Lower leg skin (tissue), 4 donors: Measurements from ENCODE around the gene MTMR2. TPM values are rescaled to one million over a fixed set of nuclear protein-coding genes. Genes with fewer than 3 reads are reported as not detected.

Experiments used
- DNase-seq, 2 donors: peaks; one replicate each; pipeline ENCODE4 v3.0.0-alpha.2; 2019; ENCODE audit warnings: low spot score in 2 of 2
- H3K4me3 ChIP-seq: fragments of 200-600 bp; sonication (generic); 2 replicates; pipeline ENCODE4 v1.5.1; 2017; ENCODE audit warnings: mild to moderate bottlenecking, low read depth; ENCODE audit not compliant: poor library complexity, severe bottlenecking
- POLR2A ChIP-seq, 2 donors: fragments of 450-650 bp; IDR thresholded peaks; one replicate each; pipeline ENCODE4 v1.6.1; 2016 to 2017; ENCODE audit warnings: antibody characterized with exemption in 2 of 2, mild to moderate bottlenecking in 1 of 2, moderate library complexity in 1 of 2
- WGBS, 2 donors: methylation state at CpG; one replicate each; pipeline ENCODE4 v1.1.5; 2018; 5-methylcytosine and 5-hydroxymethylcytosine counted together
- intact Hi-C: fragments of 100-400 bp; cut with DNase I; formaldehyde crosslinking; loops from one replicate; pipeline ENCODE4 v1.15.0; 2023; ENCODE audit warnings: low total_unique reads
- total RNA-seq, 4 donors: library from RNA; depleted of rRNA; stranded (reverse); fragments of >200 nt; gene quantifications; one replicate each; pipeline ENCODE4 v1.1.0, GENCODE V29; 2016
- TF ChIP-seq, protein P1 (sequence below), 3 donors: fragments of 450-650 bp; IDR thresholded peaks; one replicate each; pipeline ENCODE4 v1.5.1; 2016; ENCODE audit warnings: antibody characterized with exemption in 3 of 3, mild to moderate bottlenecking in 3 of 3, moderate library complexity in 2 of 3

MTMR2 gene
- total RNA-seq, 4 donors from 2014 or later, result 11.1 to 17.4 (median 12.2) TPM

DNA sequence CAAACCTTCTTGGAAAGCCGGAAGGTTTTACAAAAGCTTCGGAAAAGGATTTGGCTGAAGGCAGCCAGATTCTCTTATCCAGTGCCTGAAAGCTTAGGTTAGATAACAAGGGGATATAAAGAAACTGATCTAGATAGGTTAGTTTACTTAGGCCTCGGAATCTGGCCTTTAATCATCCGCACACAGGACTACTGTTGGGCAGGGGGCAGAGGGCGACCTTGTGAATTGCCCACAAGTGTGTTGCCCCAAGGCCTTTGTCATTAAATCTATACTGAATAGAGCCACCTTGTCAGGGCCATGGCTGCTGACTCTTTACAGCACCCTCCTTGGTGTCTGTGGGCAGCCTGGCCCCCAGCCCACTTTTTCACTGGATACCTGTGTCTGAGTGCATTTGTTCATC lies 9.7 kb upstream of the MTMR2 start:
- intact Hi-C loops, result no loop called here
- DNase-seq, result no peak
- WGBS, 2 donors, result 89 to 97% methylated on average over 5 of the region's 5 CpGs

DNA sequence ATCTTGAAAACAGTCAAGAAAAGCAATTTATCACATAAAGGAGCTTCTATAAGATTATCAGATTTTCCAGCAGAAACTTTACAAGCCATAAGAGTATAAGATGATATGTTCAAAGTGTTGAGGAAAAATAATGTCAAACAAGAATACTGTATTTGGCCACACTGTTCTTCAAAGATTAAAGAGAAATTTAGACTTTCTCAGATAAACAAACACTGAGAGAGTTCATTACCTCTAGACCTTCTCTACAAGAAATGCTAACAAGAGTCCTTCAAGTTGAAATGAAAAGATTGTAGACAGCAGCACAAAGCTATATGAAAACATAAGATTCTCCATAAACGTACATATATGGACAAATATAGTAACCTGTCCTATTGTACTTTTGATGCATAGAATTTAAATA lies 8.0 kb upstream of the MTMR2 start:
- TF ChIP-seq, protein P1, sequence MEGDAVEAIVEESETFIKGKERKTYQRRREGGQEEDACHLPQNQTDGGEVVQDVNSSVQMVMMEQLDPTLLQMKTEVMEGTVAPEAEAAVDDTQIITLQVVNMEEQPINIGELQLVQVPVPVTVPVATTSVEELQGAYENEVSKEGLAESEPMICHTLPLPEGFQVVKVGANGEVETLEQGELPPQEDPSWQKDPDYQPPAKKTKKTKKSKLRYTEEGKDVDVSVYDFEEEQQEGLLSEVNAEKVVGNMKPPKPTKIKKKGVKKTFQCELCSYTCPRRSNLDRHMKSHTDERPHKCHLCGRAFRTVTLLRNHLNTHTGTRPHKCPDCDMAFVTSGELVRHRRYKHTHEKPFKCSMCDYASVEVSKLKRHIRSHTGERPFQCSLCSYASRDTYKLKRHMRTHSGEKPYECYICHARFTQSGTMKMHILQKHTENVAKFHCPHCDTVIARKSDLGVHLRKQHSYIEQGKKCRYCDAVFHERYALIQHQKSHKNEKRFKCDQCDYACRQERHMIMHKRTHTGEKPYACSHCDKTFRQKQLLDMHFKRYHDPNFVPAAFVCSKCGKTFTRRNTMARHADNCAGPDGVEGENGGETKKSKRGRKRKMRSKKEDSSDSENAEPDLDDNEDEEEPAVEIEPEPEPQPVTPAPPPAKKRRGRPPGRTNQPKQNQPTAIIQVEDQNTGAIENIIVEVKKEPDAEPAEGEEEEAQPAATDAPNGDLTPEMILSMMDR (IDR thresholded peaks at IDR 0.05), result no peak
- no peak for TF ChIP-seq POLR2A (IDR thresholded peaks at IDR 0.05)
- intact Hi-C loops, result no loop called here
- WGBS, 2 donors, result 82 to 93% methylated on average over 1 of the region's 1 CpG
- H3K4me3 ChIP-seq, result no peak overlapping the region
- no peak for DNase-seq

More for the DNA sequence above, 9.7 kb upstream of the MTMR2 start:
- H3K4me3 ChIP-seq, result no peak overlapping the region
- no peak for TF ChIP-seq POLR2A (IDR thresholded peaks at IDR 0.05)
- TF ChIP-seq, protein P1 (IDR thresholded peaks at IDR 0.05), result no peak

DNA sequence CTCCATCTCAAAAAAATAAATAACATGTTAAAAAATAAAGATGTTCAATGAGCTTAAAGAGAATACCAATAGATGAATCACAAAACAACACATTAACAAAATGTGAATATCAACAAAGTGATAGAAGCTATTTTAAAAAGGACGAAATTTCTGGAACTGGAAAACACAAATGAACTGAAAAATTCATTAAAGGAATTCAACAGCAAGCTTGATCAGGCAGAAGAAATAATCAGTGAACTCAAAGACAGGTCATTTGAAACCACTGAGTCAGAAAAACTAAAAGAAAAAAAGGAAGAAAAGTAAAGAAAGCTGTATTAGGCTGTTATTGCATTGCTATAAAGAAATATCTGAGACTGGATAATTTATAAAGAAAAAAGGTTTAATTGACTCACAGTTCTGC lies 7.0 kb upstream of the MTMR2 start:
- 72 to 84% methylated on average over 1 of the region's 1 CpG for WGBS, 2 donors
- intact Hi-C loops, result no loop called here
- no peak for DNase-seq
- TF ChIP-seq POLR2A (IDR thresholded peaks at IDR 0.05), result no peak
- TF ChIP-seq, protein P1 (IDR thresholded peaks at IDR 0.05), result no peak
- H3K4me3 ChIP-seq, result no peak overlapping the region

DNA sequence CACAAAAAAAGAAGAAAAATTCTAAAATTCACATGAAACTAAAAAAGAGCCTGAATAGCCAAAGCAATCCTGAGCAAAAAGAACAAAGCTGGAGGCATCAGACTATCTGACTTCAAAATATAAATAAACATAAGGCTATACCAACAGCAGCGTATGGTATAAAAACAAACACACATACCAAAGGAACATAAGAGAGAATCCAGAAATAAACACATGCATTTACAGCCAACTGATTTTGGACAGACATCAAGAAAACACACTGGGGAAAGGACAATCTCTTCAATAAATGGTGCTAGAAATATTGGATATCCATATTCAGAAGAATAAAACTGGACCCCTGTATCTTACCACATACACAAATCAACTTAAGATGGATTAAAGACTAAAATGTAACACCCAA lies 2.8 kb upstream of the MTMR2 start:
- intact Hi-C loops, result no loop called here
- no peak overlapping the region for H3K4me3 ChIP-seq
- no peak for DNase-seq
- TF ChIP-seq, protein P1 (IDR thresholded peaks at IDR 0.05), result no peak
- TF ChIP-seq POLR2A (IDR thresholded peaks at IDR 0.05), result no peak
- WGBS, 2 donors, result 68 to 89% methylated on average over 1 of the region's 1 CpG

DNA sequence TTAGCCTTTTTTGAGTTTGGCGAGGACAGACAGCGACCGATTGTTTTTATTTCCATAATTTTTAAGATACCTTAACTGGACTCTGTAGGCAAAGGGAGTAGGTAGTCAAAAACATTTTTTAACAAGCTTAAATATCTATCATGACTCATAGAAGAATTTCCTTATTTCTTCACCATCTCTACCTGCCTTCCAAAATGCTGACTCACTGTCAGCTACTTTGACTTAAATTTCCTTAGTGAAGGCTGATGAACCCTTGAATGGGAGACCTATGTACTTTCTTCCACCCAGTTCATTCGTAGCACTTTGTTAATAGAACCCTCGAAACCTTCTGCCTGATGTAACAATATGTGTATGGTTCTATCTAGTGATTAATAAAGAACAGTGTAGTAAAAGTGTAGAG lies 1.1 kb upstream of the MTMR2 start:
- intact Hi-C loops, result no loop called here
- WGBS, 2 donors, result 52 to 69% methylated on average over 5 of the region's 5 CpGs
- no peak for DNase-seq
- H3K4me3 ChIP-seq, result no peak overlapping the region
- TF ChIP-seq, protein P1 (IDR thresholded peaks at IDR 0.05), result no peak

DNA sequence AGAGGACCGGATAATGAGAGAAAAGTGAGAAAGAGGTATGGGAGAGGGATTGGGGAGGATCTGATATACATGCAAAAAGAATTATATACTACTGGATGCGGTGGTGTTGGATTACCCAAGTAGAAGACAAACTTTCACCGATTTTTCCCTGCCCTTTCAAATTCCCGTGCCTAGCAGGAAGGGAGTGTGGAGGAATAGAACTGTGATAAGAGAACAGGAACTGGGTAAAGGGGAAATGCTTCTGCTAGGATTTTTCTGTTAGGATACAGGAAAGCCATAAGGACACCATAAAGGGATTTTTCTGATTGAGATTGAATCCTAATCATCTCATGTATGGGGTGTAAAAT lies 480 bp upstream of the MTMR2 start:
- intact Hi-C loops, result no loop called here
- DNase-seq, result no peak
- WGBS, 2 donors, result 0 to 1% methylated on average over 4 of the region's 4 CpGs

More for the DNA sequence above, 480 bp upstream of the MTMR2 start:
- no peak for TF ChIP-seq POLR2A (IDR thresholded peaks at IDR 0.05)
- TF ChIP-seq, protein P1 (IDR thresholded peaks at IDR 0.05), result no peak
- peak overlapping the region; percentile 69 for H3K4me3 ChIP-seq
